ENCODE data around the gene PSMG4. TPM values are rescaled to one million over a fixed set of nuclear protein-coding genes. Genes with fewer than 3 reads are reported as not detected.

Gene PSMG4
- total RNA-seq, 2 experiments from 2014 or later = 26.8 to 29.1 TPM

DNA sequence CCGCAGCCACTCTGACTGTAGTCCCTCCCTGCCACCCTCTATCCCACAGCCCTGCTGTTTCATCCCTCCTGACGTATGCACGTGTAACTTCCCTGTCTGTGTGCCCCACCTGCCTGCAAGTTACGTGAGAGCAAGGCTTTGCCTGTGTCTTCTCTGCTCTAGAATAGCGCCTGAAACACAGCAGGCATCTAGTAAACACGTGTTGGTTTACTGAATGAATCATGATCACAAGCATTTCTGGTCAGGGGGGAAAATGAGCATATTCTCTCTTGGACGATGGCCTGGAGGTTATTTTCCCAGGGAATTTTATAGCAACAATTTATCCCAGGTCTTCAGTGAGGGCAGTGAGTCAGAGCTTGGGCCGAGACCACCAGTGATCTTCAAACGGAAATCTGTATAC lies 38.3 kb downstream of the PSMG4 start:
- Mint-ChIP-seq H3K9me3 (no peaks in the 10 kb centered on the region), H3K27ac (no peak overlapping the region), H3K4me3 (no peak overlapping the region), H3K27me3 (no peaks in the 10 kb centered on the region), H3K4me1 (no peaks in the 10 kb centered on the region), H3K36me3 (no peaks in the 10 kb centered on the region)
- no peak for DNase-seq
- ATAC-seq (ENCODE audit: low read depth) = no peak
- POLR2A ChIA-PET = no interaction called here

DNA sequence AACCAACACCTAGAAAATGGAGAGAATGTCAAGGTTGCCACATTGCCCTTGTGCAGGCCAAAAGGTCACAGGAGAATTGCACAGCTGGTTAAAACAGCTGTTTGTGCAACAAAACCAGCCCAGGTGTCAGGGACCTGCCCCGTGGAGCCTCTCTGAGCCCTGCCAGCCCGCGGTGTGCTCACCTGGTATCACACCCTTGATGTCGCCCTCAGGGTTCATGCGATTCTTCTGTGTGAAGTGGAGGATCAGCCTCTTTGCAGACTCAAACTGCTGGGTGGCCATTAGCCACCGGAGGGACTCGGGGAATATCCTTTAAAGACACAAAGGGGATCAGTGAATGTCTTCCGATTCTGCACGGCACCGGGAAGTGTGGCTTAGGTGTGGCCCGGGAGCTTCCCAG lies 39.2 kb downstream of the PSMG4 start:
- no peak overlapping the region for H3K27ac Mint-ChIP-seq
- H3K9me3 Mint-ChIP-seq = no peaks in the 10 kb centered on the region
- no peak for ATAC-seq (ENCODE audit: low read depth)
- H3K27me3 Mint-ChIP-seq = peaks cover 3% of the 10 kb centered on the region
- H3K4me1 Mint-ChIP-seq = no peaks in the 10 kb centered on the region
- peak; percentile 3 for DNase-seq
- H3K36me3 Mint-ChIP-seq = no peaks in the 10 kb centered on the region
- no peak overlapping the region for H3K4me3 Mint-ChIP-seq
- POLR2A ChIA-PET = no interaction called here

DNA sequence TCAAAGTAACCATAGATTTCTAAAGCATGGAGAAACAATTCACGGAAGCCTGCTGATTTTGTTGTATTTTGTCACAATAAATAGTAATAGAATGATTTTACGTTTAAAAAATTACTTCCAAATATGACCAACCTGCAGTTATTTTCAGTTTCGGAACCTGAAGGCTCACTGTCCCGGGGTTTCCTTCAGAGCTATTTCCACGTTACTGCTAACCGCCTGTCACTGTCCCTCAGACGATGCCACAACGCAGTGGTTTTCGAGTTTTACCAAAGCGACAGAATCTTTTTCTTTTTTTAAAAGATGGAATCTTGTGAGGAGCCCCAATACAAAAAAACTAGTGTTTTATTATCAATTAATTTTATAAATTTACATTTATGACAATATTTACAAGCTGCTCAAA lies 40.5 kb downstream of the PSMG4 start:
- ATAC-seq (ENCODE audit: low read depth) (no peak), DNase-seq (no peak)
- POLR2A ChIA-PET = no interaction called here
- no peaks in the 10 kb centered on the region for H3K4me1 Mint-ChIP-seq
- no peak overlapping the region for H3K27ac Mint-ChIP-seq
- peaks cover 7% of the 10 kb centered on the region for H3K27me3 Mint-ChIP-seq
- H3K4me3 Mint-ChIP-seq = no peak overlapping the region
- no peaks in the 10 kb centered on the region for H3K36me3 Mint-ChIP-seq
- H3K9me3 Mint-ChIP-seq = no peaks in the 10 kb centered on the region

DNA sequence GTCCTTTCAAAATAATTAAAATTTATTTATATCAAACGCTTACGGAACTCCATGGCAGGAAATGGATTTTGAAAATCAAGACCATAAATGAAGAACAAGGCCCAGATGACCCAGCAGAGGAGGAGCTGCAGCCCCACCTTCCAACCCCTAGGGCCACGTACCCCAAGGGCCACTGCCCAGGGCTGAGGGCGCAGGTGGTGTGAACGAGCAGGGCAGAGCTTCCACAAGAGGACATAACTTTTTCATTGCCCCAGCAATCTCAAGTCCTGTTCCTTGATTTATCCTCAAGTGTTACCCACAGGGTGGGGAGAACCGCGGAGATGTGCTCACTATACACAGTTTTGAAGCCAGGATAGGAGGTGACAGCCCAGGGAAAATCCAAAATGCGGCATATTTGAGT lies 42.8 kb downstream of the PSMG4 start:
- Mint-ChIP-seq H3K9me3 (peaks cover 3% of the 10 kb centered on the region), H3K27ac (no peak overlapping the region), H3K4me3 (no peak overlapping the region), H3K27me3 (peaks cover 7% of the 10 kb centered on the region), H3K36me3 (no peaks in the 10 kb centered on the region), H3K4me1 (no peaks in the 10 kb centered on the region)
- DNase-seq (no peak), ATAC-seq (ENCODE audit: low read depth) (no peak)
- POLR2A ChIA-PET = no interaction called here

DNA sequence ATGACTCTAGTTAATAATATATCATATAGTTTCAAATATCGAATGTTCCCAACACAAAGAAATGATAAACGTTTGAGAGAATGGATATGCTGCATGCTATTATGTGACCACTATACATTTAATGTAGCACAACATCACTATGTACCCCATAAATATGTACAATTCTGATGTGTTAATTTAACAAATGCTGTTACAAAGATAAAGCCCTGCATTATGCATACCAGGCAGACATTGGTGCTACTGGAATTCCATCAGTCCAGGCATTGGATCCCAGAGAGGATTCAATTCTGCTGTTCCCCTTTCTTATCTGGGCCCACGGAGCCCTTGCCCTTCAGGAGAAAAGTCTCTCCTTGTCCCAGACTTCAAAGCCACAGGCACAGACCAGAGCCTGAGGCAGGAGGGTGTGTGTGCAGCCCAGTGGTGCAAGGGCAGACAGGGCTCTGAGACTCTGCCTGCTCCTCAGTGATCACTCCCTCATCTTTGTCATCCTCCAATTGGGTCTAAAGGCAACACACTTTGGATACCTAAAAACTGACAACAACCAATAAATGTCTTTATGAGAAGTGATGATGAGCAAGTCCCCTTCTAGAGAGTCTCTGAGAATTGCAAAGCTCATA lies 45.2 kb downstream of the PSMG4 start:
- Mint-ChIP-seq H3K27ac (no peak overlapping the region), H3K4me1 (no peaks in the 10 kb centered on the region), H3K27me3 (peaks cover 7% of the 10 kb centered on the region), H3K36me3 (no peaks in the 10 kb centered on the region), H3K9me3 (peaks cover 3% of the 10 kb centered on the region), H3K4me3 (no peak overlapping the region)
- ATAC-seq (ENCODE audit: low read depth) (no peak), DNase-seq (no peak)
- POLR2A ChIA-PET = no interaction called here

DNA sequence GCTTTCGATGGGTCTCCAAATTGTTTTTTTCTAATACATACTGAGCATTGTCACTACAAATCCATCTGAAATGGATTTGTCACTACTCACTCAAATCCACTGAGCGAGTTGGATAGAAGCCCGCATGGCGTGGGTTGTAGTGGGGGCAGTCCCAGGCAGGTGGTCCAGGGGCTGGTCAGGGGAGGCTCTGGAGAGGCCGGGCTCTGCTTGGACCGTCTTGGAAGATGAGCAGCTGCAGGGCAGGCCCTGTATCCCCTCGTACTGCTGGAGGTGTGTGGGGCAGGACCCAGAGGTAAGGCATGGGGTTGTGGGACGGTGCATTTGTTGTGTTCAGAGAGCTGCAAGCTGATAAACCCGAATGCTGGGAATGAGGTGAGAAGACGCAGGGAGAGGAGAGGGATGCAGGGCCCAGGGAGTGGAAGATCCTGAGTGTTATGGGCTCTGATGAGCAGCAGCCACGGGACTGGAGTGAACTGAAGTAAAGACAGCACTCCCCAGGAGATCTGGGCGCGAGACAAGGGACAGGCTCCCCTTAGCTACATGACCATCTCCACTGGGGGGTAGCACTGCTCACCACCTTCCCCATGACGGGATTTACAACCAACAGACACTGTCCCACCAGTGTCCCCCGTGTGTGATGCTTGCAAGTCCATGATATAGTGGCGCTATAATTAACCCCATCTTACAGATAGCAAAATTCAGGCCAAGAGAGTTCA lies 45.9 kb downstream of the PSMG4 start:
- peaks cover 7% of the 10 kb centered on the region for H3K27me3 Mint-ChIP-seq
- H3K4me3 Mint-ChIP-seq = no peak overlapping the region
- peaks cover 3% of the 10 kb centered on the region for H3K9me3 Mint-ChIP-seq
- H3K36me3 Mint-ChIP-seq = no peaks in the 10 kb centered on the region
- POLR2A ChIA-PET = no interaction called here
- no peak for DNase-seq
- ATAC-seq (ENCODE audit: low read depth) = no peak
- H3K27ac Mint-ChIP-seq = no peak overlapping the region
- H3K4me1 Mint-ChIP-seq = no peaks in the 10 kb centered on the region

DNA sequence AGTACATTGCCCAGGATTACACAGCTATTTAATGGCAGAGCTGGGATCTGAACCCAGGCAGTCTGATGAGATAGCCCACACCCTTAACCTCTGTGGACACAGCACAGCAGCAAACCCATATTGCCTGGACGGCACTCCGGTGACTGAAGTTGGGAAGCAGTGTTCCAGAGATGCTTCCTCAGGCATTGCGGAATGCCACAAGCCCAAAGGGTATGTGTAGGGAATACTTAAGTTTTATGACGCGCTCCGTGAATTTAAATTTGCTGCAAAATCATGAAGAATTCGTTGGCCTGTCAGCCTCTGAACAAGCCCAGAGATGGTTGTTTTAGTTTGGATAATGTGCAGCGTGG lies 46.4 kb downstream of the PSMG4 start:
- ATAC-seq (ENCODE audit: low read depth) (no peak), DNase-seq (no peak)
- POLR2A ChIA-PET = no interaction called here
- Mint-ChIP-seq H3K27me3 (peaks cover 7% of the 10 kb centered on the region), H3K4me1 (no peaks in the 10 kb centered on the region), H3K27ac (no peak overlapping the region), H3K36me3 (no peaks in the 10 kb centered on the region), H3K9me3 (peaks cover 3% of the 10 kb centered on the region), H3K4me3 (no peak overlapping the region)

DNA sequence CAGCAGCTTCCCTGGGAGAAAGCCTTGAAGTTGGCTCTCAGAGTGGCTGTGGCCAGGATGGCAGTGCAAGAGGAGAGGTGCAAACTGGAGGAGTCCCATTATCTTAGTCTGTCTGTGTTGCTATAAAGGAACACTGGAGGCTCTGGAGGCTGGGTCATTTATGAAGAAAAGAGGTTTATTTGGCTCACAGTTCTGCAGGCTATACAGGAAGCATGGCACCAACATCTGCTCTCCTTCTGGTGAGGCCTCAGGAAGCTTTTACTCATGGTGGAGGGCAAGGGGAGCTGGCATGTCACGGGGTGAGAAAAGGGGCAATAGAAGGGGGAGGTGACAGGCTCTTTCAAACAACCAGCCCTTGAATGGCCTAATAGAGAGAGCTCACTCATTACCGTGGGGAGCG lies 47.1 kb downstream of the PSMG4 start:
- Mint-ChIP-seq H3K36me3 (no peaks in the 10 kb centered on the region), H3K9me3 (peaks cover 3% of the 10 kb centered on the region), H3K27me3 (peaks cover 7% of the 10 kb centered on the region), H3K27ac (no peak overlapping the region), H3K4me1 (no peaks in the 10 kb centered on the region), H3K4me3 (no peak overlapping the region)
- no peak for ATAC-seq (ENCODE audit: low read depth)
- POLR2A ChIA-PET = no interaction called here
- DNase-seq = no peak

DNA sequence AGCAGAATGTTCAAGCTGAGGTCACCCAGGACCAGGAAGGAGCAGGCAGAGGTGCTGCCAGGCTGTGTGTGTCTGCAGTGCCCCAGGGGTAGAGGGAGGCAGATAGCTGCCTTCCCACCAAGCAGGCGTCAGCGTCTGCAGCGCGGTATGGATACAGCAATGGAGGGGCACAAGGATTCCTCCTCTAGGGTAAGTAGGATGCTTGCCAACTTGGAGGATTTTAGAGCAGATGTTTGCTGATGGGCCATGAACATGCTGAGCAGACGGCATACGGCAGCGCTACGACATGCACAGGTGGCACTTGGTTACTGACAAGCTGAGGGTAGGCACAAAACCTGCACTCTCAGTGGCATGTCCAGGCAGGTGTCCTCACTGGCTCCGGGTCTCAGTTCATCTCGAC lies 48.1 kb downstream of the PSMG4 start:
- Mint-ChIP-seq H3K27ac (no peak overlapping the region), H3K27me3 (peaks cover 7% of the 10 kb centered on the region), H3K9me3 (peaks cover 3% of the 10 kb centered on the region), H3K4me1 (no peaks in the 10 kb centered on the region), H3K36me3 (no peaks in the 10 kb centered on the region), H3K4me3 (no peak overlapping the region)
- DNase-seq (no peak), ATAC-seq (ENCODE audit: low read depth) (no peak)
- POLR2A ChIA-PET = no interaction called here

DNA sequence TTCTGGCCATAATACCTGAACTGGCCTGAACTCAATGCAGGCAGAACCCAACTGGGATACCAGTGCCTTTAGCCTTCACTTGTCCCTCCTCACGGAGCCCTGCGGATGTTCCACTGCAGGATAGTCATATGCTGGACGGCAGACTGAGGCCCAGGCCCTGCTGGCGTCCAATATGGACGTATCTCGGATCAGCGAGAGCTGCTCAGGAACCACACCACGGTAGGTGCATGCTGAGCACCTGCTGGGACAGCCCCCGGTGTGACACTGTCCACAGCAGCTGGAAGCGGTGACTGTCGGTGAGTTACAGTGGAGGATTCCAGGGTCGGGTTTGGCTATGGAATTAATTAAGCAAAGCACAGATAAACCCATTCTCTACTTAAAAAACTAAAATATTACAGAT lies 48.7 kb downstream of the PSMG4 start:
- peaks cover 3% of the 10 kb centered on the region for H3K9me3 Mint-ChIP-seq
- H3K36me3 Mint-ChIP-seq = no peaks in the 10 kb centered on the region
- H3K4me3 Mint-ChIP-seq = no peak overlapping the region
- peaks cover 5% of the 10 kb centered on the region for H3K27me3 Mint-ChIP-seq
- ATAC-seq (ENCODE audit: low read depth) = no peak
- H3K4me1 Mint-ChIP-seq = no peaks in the 10 kb centered on the region
- H3K27ac Mint-ChIP-seq = no peak overlapping the region
- POLR2A ChIA-PET = no interaction called here
- DNase-seq = no peak

DNA sequence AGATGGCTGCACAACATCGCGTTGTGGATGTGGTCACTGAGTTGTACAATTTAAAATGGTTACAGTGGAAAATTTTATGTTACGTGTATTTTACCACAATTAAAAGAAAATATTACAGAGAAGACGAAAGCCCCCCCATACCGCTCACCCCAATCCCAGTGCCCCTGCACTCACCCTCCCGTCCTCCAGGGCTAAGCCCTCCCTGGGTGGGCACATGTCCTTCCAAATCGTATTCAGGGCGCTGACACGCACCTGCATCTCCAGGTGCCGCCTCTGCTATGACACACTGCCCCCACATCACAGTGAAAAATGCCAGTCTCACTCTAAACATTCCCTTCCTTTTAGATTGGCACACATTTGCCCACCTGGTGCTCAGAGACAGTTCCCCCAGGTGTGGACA lies 49.4 kb downstream of the PSMG4 start:
- Mint-ChIP-seq H3K4me1 (no peaks in the 10 kb centered on the region), H3K27ac (no peak overlapping the region), H3K27me3 (peaks cover 2% of the 10 kb centered on the region), H3K4me3 (no peak overlapping the region), H3K36me3 (no peaks in the 10 kb centered on the region), H3K9me3 (peaks cover 3% of the 10 kb centered on the region)
- ATAC-seq (ENCODE audit: low read depth) = no peak
- POLR2A ChIA-PET = no interaction called here
- no peak for DNase-seq

DNA sequence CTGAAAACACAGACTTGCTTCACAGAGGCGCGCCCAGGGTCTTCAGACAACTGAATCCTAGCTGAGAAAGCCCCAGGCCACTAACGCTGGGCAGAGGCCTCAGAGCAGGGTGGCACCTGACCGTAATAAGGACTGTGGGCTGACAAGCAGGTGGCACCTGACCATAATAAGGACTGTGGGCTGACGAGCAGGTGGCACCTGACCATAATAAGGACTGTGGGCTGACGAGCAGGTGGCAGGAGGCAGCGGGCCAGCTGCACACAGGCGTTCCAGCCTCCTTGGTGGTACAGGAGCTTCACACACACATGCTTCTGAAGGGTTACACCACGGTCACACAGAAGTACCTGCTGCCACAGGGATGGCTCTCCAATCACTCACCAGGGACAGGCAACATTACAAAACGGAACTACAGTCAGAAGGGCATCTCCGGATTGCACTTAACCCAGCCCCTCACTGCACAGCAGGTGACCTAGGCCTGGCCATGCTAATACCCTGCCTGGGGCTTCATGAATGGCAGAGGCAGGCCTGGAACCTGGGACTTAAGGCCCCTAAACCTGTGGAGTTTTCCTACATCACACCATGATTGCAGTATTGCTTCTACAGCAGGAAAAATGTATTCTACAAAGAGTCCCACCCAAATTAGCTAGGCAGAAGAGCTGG lies 50.8 kb downstream of the PSMG4 start:
- Mint-ChIP-seq H3K4me3 (no peak overlapping the region), H3K9me3 (peaks cover 3% of the 10 kb centered on the region), H3K27me3 (peaks cover 5% of the 10 kb centered on the region), H3K4me1 (no peaks in the 10 kb centered on the region), H3K36me3 (no peaks in the 10 kb centered on the region), H3K27ac (peak overlapping the region; percentile 24)
- DNase-seq (no peak), ATAC-seq (ENCODE audit: low read depth) (no peak)
- POLR2A ChIA-PET = no interaction called here

DNA sequence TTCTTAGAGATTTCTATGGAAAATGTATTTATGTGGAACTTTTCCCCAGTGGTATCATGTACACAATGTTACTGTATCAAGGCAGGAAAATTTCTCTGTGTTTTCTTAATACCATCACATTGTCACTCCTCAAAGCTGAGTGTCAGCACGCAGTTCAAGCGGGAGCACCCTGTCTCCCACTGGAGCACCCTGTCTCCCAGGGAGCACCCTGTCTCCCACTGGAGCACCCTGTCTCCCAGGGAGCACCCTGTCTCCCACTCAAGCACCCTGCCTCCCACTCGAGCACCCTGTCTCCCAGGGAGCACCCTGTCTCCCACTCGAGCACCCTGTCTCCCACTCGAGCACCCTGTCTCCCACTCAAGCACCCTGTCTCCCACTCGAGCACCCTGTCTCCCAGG lies 51.3 kb downstream of the PSMG4 start:
- no peak for ATAC-seq (ENCODE audit: low read depth)
- POLR2A ChIA-PET = no interaction called here
- DNase-seq = no peak
- Mint-ChIP-seq H3K27me3 (peaks cover 7% of the 10 kb centered on the region), H3K27ac (no peak overlapping the region), H3K9me3 (peaks cover 3% of the 10 kb centered on the region), H3K4me1 (no peaks in the 10 kb centered on the region), H3K4me3 (no peak overlapping the region), H3K36me3 (no peaks in the 10 kb centered on the region)

DNA sequence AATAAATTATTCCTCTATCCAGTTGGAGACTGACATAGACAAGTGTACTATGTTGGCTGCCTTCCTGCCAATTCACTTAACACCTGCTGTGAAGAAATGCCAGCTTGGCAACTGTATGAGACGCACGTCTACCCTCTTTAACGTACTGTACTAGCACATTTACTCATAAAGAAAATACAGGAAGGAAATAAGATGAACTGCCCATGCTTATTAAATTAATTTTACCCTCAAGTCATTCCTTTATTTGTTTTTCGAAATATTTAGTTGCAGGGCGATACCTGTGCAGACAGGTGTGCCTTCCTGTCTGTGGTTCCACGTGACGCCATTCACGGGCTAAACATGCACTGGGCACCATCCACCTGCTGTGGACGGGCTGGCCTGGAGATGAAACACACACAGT lies 52.0 kb downstream of the PSMG4 start:
- Mint-ChIP-seq H3K4me3 (no peak overlapping the region), H3K27ac (no peak overlapping the region), H3K27me3 (peaks cover 7% of the 10 kb centered on the region), H3K4me1 (no peaks in the 10 kb centered on the region), H3K9me3 (peaks cover under 1% of the 10 kb centered on the region), H3K36me3 (no peaks in the 10 kb centered on the region)
- no peak for ATAC-seq (ENCODE audit: low read depth)
- no peak for DNase-seq
- POLR2A ChIA-PET = no interaction called here
